ENCODE measurements around the gene TRIM10.

DNA sequence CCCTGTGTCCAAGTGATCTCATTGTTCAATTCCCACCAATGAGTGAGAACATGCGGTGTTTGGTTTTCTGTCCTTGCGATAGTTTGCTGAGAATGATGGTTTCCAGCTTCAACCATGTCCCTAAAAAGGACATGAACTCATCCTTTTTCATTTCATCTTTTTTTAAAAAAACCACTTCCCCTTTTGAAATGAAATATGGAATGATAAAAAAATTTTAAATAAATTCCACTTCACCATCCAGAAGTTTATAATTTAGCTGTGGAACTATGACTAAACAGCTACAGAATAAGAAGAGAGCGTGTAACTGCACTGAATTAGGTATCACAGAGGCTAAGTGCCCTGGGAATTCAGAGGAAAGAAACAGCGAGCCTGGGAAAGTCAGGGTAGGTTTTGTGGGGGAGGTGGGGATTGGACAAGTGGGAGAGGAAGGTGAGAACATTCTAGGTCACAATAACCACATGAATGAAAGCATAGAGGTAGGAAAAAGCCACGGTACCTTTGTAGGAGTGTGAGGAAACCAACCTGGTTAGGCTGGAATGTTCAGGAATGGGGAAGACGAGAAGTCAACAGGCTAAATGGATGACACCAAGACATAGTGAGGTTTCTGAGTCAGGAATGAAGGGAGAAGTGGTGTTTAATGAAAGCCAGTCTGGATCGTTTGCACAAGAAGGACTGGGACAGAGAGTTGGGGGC, 11.0 kb downstream of the TRIM10 start:
- TF ChIP-seq, protein P1, sequence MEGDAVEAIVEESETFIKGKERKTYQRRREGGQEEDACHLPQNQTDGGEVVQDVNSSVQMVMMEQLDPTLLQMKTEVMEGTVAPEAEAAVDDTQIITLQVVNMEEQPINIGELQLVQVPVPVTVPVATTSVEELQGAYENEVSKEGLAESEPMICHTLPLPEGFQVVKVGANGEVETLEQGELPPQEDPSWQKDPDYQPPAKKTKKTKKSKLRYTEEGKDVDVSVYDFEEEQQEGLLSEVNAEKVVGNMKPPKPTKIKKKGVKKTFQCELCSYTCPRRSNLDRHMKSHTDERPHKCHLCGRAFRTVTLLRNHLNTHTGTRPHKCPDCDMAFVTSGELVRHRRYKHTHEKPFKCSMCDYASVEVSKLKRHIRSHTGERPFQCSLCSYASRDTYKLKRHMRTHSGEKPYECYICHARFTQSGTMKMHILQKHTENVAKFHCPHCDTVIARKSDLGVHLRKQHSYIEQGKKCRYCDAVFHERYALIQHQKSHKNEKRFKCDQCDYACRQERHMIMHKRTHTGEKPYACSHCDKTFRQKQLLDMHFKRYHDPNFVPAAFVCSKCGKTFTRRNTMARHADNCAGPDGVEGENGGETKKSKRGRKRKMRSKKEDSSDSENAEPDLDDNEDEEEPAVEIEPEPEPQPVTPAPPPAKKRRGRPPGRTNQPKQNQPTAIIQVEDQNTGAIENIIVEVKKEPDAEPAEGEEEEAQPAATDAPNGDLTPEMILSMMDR (conservative IDR thresholded peaks at IDR 0.05 in 1 of 2, IDR thresholded peaks at IDR 0.05 in 1 of 2; ENCODE audit: low read depth in 1 of 2, low read length in 2 of 2) = no peak
- TF ChIP-seq EZH2 (IDR thresholded peaks at IDR 0.05; ENCODE audit: low read length, missing control alignments) = no peak
